Left lung (tissue), 10 donors: ENCODE data around the gene ANXA4. TPM values are rescaled to one million over a fixed set of nuclear protein-coding genes. Genes with fewer than 3 reads are reported as not detected.

Experiments
- ATAC-seq: fragments of 200-7000 bp; cut with Tn5 transposase; one replicate; pipeline ENCODE4 v1.9.1; 2020; ENCODE audit warnings: moderate library complexity
- DNase-seq, 4 donors: peaks; one replicate each; pipeline ENCODE4 v3.0.0-alpha.2; 2013 to 2020
- H3K27ac ChIP-seq, 2 donors: fragments of 200-600 bp; sonication (generic) in 1 of 2; one replicate each; pipeline versions ENCODE4 v1.5.0 to v1.8.0; 2020 to 2021
- H3K27me3 ChIP-seq, 2 donors: fragments of 200-600 bp; sonication (generic) in 1 of 2; one replicate each; pipeline versions ENCODE4 v1.5.0 to v1.8.0; 2020 to 2021
- H3K36me3 ChIP-seq, 2 donors: fragments of 200-600 bp; sonication (generic) in 1 of 2; one replicate each; pipeline versions ENCODE4 v1.5.0 to v1.8.0; 2020 to 2021
- H3K4me1 ChIP-seq, 2 donors: fragments of 200-600 bp; one replicate each; pipeline ENCODE4 v1.8.0; 2021
- H3K4me3 ChIP-seq, 2 donors: fragments of 200-600 bp; sonication (generic) in 1 of 2; one replicate each; pipeline versions ENCODE4 v1.5.0 to v1.8.0; 2020 to 2021; ENCODE audit warnings: mild to moderate bottlenecking in 1 of 2
- H3K9me3 ChIP-seq, 2 donors: fragments of 200-600 bp; sonication (generic) in 1 of 2; one replicate each; pipeline versions ENCODE4 v1.5.0 to v1.8.0; 2020 to 2021
- CTCF ChIP-seq, 2 donors: fragments of 200-600 bp; sonication (generic) in 1 of 2; IDR thresholded peaks; one replicate each; pipeline versions ENCODE4 v1.5.0 to v1.8.0; 2021; ENCODE audit warnings: antibody characterized with exemption in 2 of 2
- intact Hi-C, 2 donors: fragments of 100-400 bp; cut with DNase I; formaldehyde crosslinking; loops; one replicate each; pipeline versions ENCODE4 v1.11.2 to v1.14.2; 2022
- polyA plus RNA-seq, 6 donors: library from polyadenylated mRNA; unstranded; fragments of 120-200 nt; gene quantifications; one replicate each; pipeline ENCODE4 v1.2.1, GENCODE V29; 2013; ENCODE audit not compliant: insufficient read length in 6 of 6
- total RNA-seq, 2 donors: library from RNA; stranded (reverse); fragmentation: NEBNext Ultra II Directional; extraction: Animal tissue kit (Norgen Biotek cat#: 25700); gene quantifications; one replicate each; pipeline ENCODE4 v1.2.1, GENCODE V29; 2021
- donor health status: DM: no; HTN: yes; CAD: no.
- donor health status: DM: no; HTN: no; CAD: no.

Gene ANXA4
- total and polyA plus RNA-seq, 8 donors: 74.9 to 217 (median 85.7) TPM

- ATAC-seq (peak; percentile 12), DNase-seq (no peak)
- peak overlapping the region; percentile 9 to 53 for H3K27ac ChIP-seq
- intact Hi-C loops: no loop called here
- H3K36me3 ChIP-seq: peaks cover 0 to 9% of the 10 kb centered on the region in 2 donors
- H3K27me3 ChIP-seq: no peaks in the 10 kb centered on the region
- peaks cover 17 to 41% of the 10 kb centered on the region in 2 donors for H3K4me1 ChIP-seq
- no peak for TF ChIP-seq CTCF (IDR thresholded peaks at IDR 0.05)
- H3K4me3 ChIP-seq: no peak overlapping the region
- H3K9me3 ChIP-seq: peaks cover 0 to 2% of the 10 kb centered on the region in 2 donors
Observed at GRCh38 chr2:69779258-69780001, 37.5 kb downstream of the ANXA4 start.

- no peak overlapping the region for H3K4me3 ChIP-seq
- peaks cover 0 to 2% of the 10 kb centered on the region in 2 donors for H3K9me3 ChIP-seq
- no peak for TF ChIP-seq CTCF (IDR thresholded peaks at IDR 0.05)
- intact Hi-C loops: no loop called here
- H3K36me3 ChIP-seq: peaks cover 0 to 23% of the 10 kb centered on the region in 2 donors
- peak overlapping the region; percentile 53 to 61 for H3K27ac ChIP-seq
- no peak for DNase-seq
- peak; percentile 12 for ATAC-seq
- H3K27me3 ChIP-seq: no peaks in the 10 kb centered on the region
- H3K4me1 ChIP-seq: peaks cover 8 to 26% of the 10 kb centered on the region in 2 donors
Observed at GRCh38 chr2:69780921-69781320, 39.0 kb downstream of the ANXA4 start.

- intact Hi-C loops: no loop called here
- ATAC-seq: peak; percentile 92
- peaks cover 8 to 23% of the 10 kb centered on the region in 2 donors for H3K4me1 ChIP-seq
- H3K36me3 ChIP-seq: peaks cover 0 to 26% of the 10 kb centered on the region in 2 donors
- no peak for DNase-seq
- no peaks in the 10 kb centered on the region for H3K27me3 ChIP-seq
- no peak for TF ChIP-seq CTCF (IDR thresholded peaks at IDR 0.05)
- H3K9me3 ChIP-seq: no peaks in the 10 kb centered on the region
- H3K27ac ChIP-seq: peak overlapping the region; percentile 53 to 61
- H3K4me3 ChIP-seq: no peak overlapping the region
Observed at GRCh38 chr2:69781321-69782248, 39.7 kb downstream of the ANXA4 start.

- H3K27ac ChIP-seq: no peak overlapping the region
- no peak for ATAC-seq
- intact Hi-C loops: no loop called here
Observed at GRCh38 chr2:69784228-69784627, 42.3 kb downstream of the ANXA4 start.

More at GRCh38 chr2:69784228-69784627, 42.3 kb downstream of the ANXA4 start:
- Histone ChIP-seq H3K36me3 (peaks cover 0 to 46% of the 10 kb centered on the region in 2 donors), H3K4me3 (no peak overlapping the region), H3K4me1 (peaks cover 11 to 23% of the 10 kb centered on the region in 2 donors), H3K9me3 (no peaks in the 10 kb centered on the region), H3K27me3 (no peaks in the 10 kb centered on the region)
- TF ChIP-seq CTCF (IDR thresholded peaks at IDR 0.05): no peak
- no peak for DNase-seq
